NK-92 (cell line): ENCODE measurements around the gene VSTM2B.
"Not testable (repeated sequence)": the region's sequence is repeated elsewhere in the genome, so short reads cannot be mapped to it uniquely, and the experiment has no call there.

Experiments used
- DNase-seq: peaks from one replicate; lab custom pipeline; 2025; ENCODE audit not compliant: unreplicated experiment; lab: John Stamatoyannopoulos, UW

VSTM2B gene

DNA sequence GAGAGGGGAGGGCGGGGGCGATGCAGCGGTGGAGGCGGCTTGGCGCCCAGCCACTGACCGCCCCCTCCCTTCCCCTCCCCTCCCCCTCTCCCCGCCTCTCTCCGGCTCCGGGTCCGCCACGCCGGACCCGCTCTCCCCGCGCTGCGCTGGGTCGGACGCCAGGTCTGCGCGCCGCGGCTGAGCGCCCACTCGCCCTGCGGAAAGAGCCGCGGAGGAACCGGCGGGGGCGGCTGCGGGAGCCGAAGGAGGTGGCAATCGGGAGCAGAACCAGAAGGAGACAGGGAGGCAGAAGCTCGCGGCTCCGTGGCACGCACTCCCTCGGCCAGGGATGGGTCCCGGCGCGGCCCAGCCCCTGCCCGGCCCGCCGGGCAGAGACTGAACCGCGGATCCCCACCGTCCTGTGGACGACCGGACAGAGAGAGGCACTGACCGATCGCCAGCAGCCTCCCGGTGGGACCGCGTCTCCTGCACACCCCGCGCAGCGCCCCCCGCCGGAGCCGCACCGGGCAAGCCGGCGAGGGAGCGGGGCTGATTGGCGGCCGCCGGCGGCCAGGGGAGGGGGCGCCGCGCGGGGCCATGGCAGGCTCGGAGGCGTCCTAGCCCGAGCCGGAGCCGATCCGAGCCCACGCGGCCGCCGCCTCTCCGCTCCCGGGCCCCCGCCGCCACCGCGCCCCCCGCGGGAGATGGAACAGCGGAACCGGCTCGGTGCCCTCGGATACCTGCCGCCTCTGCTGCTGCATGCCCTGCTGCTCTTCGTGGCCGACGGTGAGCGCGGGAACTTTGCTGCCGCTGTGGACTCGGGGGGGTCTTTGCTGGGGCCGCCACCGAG is at the start of gene VSTM2B:
Gene VSTM2B (plus strand): TSS at position 94 of the 829 bp plus-strand sequence. CDS start 590 bp downstream, at position 684.
- DNase-seq = no peak

GRCh38 chr19:29476528-29476927 is 49.3 kb upstream of the VSTM2B start:
- no peak for DNase-seq

DNA sequence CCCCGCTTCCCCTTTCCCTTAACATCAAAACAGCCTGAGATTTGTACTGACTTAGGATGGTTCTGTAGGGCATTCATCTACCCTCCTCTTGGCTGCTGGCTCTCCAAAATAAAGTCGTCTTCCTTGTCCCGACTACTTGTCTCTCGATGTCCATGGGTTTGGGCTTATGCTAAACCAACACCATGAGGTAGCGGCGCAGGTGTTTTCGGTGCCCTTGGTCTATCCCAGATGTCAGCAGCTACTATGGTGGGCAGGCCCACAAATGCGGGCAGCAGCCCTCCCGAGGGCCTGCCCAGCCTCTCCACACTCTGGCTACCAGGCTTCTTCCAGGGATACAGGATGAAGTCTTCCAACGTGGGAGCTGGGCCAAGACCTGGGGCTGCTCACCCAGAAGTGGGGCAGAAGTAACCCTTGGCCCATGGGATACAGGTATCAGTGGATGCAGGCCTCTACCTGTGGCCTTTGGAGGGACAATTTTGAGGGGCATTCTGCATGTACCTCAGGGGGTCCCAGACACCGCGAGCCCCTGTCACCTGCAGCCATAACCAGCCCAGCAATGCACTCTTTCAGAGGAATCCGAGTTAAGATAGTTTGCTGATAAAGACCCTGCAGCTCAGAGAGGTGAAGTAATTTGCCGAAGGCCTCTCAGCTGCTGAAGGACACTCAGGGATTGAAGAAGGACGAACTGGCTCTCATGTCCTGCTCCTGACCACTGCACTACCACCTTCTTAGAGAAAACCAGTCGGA is 47.8 kb upstream of the VSTM2B start:
- no peak for DNase-seq

GRCh38 chr19:29478578-29479565 is 46.9 kb upstream of the VSTM2B start:
- DNase-seq = no peak

DNA sequence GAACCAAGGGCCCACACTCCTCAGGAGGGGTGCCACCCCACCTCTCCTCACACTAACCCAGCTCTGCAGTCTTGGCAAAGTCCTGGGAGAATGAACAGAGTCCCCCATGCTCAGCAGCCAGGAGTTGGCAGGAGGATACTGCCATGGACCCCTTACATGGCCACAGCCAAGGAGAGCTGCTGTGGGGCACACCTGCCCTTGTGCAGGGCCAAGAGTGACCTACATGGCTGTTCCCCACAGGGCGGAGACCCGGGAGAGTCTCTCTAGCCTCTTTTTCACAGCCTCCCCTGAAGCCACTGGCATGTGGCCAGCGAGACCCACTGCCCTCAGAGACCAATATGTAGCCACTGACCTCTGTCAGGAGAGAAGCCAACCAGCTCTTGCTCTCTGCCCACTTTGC is 45.9 kb upstream of the VSTM2B start:
- DNase-seq = no peak

DNA sequence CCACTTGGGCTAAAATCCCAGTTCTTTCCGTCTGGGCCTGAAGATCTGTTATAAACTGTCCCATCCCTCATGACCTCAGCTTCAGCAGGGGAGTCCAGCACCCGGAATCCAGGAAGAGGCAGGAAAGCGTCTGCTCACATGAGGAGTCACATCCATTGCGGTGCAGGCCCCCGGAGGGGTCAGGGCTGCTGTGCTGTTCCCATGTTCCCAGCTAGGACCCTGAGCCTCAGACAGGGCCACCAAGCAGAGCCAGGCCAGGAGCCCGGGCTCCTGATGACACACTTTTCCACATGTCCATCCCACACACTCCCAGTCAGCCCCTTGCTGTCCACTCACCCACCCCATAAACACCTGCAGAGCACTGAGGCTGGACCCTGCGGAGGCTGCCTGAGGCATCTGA is 45.3 kb upstream of the VSTM2B start:
- DNase-seq = no peak

- no peak for DNase-seq
Observed at GRCh38 chr19:29482855-29483640, 42.7 kb upstream of the VSTM2B start.

GRCh38 chr19:29483641-29483920 is 42.2 kb upstream of the VSTM2B start:
- DNase-seq = no peak

DNA sequence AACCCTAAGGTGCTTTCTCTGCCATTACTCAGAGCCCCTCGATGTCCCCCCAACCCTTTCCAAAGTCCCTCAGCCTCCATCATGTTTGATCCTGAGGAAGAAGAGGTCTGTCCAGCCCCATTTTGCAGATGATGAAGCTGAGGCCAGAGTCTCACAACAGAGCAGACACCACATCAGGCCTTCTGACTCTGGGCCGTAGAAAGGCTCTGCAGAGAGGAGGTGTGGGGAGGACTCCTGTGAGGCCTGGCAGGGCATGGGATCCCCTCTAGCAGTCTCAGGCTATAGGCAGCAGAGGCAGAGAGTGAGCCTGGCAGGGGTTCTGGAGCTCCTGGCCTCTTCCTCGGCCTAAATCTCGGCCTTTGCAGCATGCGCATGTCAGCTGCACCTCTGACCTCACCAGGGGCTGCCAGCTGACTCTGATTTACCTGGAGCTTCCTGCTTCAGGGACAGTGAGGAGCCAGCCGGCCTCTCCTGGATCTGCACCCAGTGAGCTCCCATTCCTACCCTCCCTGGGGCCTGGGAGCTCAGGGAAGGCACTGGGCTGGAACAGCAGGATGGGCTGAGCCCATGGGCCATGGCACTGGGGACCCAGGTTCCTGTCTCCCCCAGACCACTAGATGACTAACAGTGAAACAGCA is 41.7 kb upstream of the VSTM2B start:
- no peak for DNase-seq

GRCh38 chr19:29484876-29485275 is 40.9 kb upstream of the VSTM2B start:
- no peak for DNase-seq

DNA sequence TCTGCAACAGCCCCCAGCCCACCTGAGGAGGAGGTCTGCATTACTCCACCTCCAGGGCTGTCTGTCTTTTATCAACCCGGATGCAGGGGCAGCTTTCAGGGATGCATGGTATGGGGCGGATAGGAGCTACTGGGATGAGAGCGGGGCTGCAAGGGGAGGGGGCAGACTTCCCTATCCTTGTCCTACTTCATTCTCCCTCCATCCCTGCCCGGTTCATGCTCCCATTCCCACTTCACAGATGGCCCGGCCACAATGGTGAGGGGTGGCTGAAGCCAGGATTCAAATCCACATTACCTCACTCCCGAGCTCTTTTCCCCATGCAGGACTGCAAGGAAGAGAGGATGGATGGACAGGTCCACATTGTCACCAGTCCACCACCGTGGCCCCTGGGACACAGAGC is 40.5 kb upstream of the VSTM2B start:
- no peak for DNase-seq

GRCh38 chr19:29486961-29487360 is 38.8 kb upstream of the VSTM2B start:
- DNase-seq = not testable (repeated sequence)

GRCh38 chr19:29487432-29487831 is 38.4 kb upstream of the VSTM2B start:
- no peak for DNase-seq

- no peak for DNase-seq
Observed at GRCh38 chr19:29488316-29488715, 37.5 kb upstream of the VSTM2B start.

DNA sequence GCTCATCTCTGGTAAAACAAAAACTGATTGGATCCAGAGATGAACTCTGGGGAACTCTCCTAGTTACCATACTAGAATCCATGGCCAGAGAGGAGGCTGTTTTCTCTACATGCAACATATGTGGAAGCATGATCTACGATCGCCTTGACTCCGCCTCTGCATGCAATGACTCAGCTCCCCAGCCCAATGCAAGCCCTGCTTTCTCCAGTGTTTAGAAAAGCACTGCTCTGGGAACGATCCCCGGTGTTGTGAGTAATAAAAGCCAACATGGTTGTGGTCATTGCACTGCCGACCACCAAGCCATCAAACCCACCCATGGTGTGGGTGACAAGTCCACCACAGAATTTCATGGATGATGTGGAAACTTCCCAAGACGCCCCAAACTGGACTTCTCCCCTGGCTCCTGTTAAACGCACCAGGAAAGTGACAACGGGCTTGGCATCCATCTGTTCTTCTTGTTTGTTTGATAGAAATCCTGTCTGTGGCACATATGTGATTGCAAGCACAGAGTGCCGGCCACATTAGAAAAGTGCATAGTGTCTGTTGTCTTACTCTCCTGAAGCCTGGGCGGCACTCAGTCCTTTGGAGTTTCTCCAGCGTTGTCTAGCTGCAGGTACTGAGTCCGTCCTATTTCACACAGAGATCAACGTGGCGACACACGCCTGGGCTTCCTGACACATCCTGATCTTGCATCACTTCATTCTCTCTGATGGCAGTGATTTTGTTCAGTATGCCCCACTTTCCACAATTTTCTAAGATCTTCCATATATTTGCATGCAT is 36.4 kb upstream of the VSTM2B start:
- DNase-seq = no peak

- DNase-seq = no peak
Observed at GRCh38 chr19:29491491-29491890, 34.3 kb upstream of the VSTM2B start.

- DNase-seq = no peak
Observed at GRCh38 chr19:29491995-29492577, 33.7 kb upstream of the VSTM2B start.

DNA sequence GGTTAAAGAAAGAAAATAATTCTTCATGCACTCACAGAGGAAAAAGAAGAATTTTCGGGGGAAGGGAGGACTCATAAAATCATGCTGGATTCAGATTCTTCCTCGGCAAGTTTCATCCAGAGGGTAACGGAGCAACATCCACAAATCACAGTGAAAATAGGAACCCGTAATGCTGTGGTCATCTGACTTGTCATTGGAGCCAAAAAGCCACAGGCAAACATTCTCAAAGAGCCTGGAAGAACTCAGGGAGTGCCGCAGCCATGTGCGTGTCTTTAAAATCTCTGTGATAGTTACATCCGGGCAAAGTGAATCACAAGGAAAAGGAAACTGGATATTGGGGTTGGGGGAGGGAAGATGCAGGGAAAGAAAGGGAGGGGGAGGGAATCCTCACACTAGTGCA is 33.0 kb upstream of the VSTM2B start:
- DNase-seq = no peak

- no peak for DNase-seq
Observed at GRCh38 chr19:29495091-29495490, 30.7 kb upstream of the VSTM2B start.
